ENCODE data around the gene ATG4D. TPM values are rescaled to one million over a fixed set of nuclear protein-coding genes. Genes with fewer than 3 reads are reported as not detected.

ATG4D gene
- total and polyA plus RNA-seq, 2 experiments from 2014 or later = 15.1 to 55.5 TPM

GRCh38 chr19:10562609-10563008 lies 18.9 kb downstream of the ATG4D start:
- Histone ChIP-seq H3K79me2 (replicated peaks; ENCODE audit: insufficient read depth) (peaks cover 12% of the 10 kb centered on the region), H3K4me2 (no peak overlapping the region), H2AFZ (no peak overlapping the region), H3F3A (replicated peaks; ENCODE audit: low read depth) (peaks cover 14% of the 10 kb centered on the region), H3K36me3 (ENCODE audit: insufficient read depth) (0 out of 2 replicates have a peak, but pooled peaks cover 20% of the 10 kb centered on the region), H3K4me1 (ENCODE audit: insufficient read depth) (peaks cover 18% of the 10 kb centered on the region), H3K9me2 (ENCODE audit: insufficient read depth) (no peaks in the 10 kb centered on the region), H3K27me3 (ENCODE audit: insufficient read depth) (no peaks in the 10 kb centered on the region), H3K4me3 (no peak overlapping the region), H3K27ac (ENCODE audit: low read depth) (no peak overlapping the region), H4K20me1 (replicated peaks; ENCODE audit: insufficient read depth) (peaks cover 5% of the 10 kb centered on the region)
- Mint-ChIP-seq H3K36me3 (ENCODE audit: low read depth) (peaks cover 59% of the 10 kb centered on the region), H3K4me1 (peaks cover 24% of the 10 kb centered on the region), H3K4me3 (no peak overlapping the region), H3K27ac (no peak overlapping the region), H3K9me3 (no peaks in the 10 kb centered on the region; the same call in 2 of the 3 replicates), H3K27me3 (ENCODE audit: insufficient read depth, low read depth, poor library complexity) (peaks cover 22% of the 10 kb centered on the region)
- TF ChIP-seq STAT1 (IDR thresholded peaks at IDR 0.05; ENCODE audit: unreplicated experiment) = no peak
- no peak for TF ChIP-seq POLR2AphosphoS5 (IDR thresholded peaks at IDR 0.05; ENCODE audit: low read depth)
- TF ChIP-seq, protein P1, sequence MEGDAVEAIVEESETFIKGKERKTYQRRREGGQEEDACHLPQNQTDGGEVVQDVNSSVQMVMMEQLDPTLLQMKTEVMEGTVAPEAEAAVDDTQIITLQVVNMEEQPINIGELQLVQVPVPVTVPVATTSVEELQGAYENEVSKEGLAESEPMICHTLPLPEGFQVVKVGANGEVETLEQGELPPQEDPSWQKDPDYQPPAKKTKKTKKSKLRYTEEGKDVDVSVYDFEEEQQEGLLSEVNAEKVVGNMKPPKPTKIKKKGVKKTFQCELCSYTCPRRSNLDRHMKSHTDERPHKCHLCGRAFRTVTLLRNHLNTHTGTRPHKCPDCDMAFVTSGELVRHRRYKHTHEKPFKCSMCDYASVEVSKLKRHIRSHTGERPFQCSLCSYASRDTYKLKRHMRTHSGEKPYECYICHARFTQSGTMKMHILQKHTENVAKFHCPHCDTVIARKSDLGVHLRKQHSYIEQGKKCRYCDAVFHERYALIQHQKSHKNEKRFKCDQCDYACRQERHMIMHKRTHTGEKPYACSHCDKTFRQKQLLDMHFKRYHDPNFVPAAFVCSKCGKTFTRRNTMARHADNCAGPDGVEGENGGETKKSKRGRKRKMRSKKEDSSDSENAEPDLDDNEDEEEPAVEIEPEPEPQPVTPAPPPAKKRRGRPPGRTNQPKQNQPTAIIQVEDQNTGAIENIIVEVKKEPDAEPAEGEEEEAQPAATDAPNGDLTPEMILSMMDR (conservative IDR thresholded peaks at IDR 0.05; ENCODE audit: low read depth in 2 of 2) = no peak
- TF ChIP-seq ZNF462 (CRISPR knock-in tag; IDR thresholded peaks at IDR 0.05) = no peak
- TF ChIP-seq ZNF114 (CRISPR knock-in tag; IDR thresholded peaks at IDR 0.05) = no peak
- DNase-seq (ENCODE audit: low spot score) (no peak), ATAC-seq (no peak)

All from GM23338 (cell line).